Measurements from ENCODE around the gene MINDY4.

GRCh38 chr7:30846378-30846777 is 75.2 kb downstream of the MINDY4 start:
- TF ChIP-seq, protein P1, sequence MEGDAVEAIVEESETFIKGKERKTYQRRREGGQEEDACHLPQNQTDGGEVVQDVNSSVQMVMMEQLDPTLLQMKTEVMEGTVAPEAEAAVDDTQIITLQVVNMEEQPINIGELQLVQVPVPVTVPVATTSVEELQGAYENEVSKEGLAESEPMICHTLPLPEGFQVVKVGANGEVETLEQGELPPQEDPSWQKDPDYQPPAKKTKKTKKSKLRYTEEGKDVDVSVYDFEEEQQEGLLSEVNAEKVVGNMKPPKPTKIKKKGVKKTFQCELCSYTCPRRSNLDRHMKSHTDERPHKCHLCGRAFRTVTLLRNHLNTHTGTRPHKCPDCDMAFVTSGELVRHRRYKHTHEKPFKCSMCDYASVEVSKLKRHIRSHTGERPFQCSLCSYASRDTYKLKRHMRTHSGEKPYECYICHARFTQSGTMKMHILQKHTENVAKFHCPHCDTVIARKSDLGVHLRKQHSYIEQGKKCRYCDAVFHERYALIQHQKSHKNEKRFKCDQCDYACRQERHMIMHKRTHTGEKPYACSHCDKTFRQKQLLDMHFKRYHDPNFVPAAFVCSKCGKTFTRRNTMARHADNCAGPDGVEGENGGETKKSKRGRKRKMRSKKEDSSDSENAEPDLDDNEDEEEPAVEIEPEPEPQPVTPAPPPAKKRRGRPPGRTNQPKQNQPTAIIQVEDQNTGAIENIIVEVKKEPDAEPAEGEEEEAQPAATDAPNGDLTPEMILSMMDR (IDR thresholded peaks at IDR 0.05): no peak
- TF ChIP-seq POLR2A (IDR thresholded peaks at IDR 0.05): no peak
